GM10847 (cell line): ENCODE measurements around the gene PLPP4.

Source experiments
- POLR2A ChIP-seq: IDR thresholded peaks from 2 replicates; pipeline ENCODE4 v1.6.1; 2011; ENCODE audit not compliant: insufficient read length; ENCODE audit errors: extremely low read depth

Gene PLPP4

GRCh38 chr10:120475844-120476791 is 19.1 kb downstream of the PLPP4 start:
- TF ChIP-seq POLR2A = no peak

GRCh38 chr10:120477021-120477742 is 20.2 kb downstream of the PLPP4 start:
- no peak for TF ChIP-seq POLR2A

- no peak for TF ChIP-seq POLR2A
Observed at GRCh38 chr10:120477743-120478141, 20.7 kb downstream of the PLPP4 start.

DNA sequence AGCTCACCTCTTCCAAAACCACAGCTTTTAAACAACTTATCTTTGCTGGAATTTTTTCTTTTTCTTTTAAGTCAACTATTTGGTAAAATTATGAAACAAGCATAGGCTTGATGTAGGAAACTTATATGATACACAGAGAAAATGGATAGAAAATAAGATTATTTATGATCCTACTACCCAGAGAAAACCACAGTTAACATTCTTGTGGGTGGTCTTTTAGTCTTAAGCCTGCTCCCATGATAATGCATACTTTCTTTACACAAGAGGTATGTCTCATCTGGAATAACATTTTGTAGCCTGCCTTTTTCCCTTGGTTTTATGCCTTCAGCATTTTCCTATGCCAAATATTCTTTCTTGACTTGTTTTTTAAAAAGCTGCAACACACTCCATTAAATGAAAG is 21.4 kb downstream of the PLPP4 start:
- no peak for TF ChIP-seq POLR2A

DNA sequence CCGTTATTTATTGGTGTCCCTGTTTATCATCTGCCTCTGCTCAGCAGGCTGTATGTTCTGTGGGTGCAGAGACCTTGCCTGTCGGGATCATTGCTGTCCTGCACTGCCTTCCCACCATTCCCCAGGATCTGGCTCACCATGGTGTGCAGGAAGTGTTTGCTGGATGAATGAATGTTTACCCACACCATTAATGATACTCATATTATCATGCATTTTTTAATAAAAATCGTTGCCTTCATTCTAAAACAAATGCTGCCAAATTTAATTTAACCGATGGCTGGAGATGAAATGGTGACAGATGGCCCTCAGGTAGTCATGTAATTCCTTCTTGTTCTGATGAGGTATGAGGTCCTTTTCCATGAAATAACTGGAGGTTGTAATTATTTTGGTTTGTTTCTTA is 22.5 kb downstream of the PLPP4 start:
- no peak for TF ChIP-seq POLR2A

DNA sequence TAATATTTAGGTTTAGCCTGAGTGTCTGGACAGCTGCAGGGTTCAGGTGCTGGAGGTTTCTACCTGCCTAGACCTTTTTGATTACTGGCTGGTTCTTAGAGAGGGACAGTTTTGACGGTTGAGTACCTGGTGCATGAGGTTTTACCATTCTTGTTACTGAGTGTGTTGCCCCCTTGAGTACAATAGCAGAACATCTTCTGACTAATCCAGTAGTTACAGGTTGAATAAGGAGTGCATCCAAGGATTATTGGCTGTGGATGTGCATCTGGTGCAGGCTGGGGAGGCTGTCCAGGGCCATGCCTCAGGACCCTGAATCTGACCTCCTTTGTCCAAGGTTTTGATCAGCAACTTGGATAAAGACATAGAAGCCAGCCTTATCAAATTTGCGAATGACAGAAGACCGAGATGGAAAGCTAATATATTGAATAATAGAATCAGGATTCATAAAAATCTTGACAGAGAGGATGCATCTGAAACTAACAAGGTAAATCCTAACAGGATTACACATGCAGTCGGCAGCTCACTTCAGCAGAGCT is 23.1 kb downstream of the PLPP4 start:
- no peak for TF ChIP-seq POLR2A

DNA sequence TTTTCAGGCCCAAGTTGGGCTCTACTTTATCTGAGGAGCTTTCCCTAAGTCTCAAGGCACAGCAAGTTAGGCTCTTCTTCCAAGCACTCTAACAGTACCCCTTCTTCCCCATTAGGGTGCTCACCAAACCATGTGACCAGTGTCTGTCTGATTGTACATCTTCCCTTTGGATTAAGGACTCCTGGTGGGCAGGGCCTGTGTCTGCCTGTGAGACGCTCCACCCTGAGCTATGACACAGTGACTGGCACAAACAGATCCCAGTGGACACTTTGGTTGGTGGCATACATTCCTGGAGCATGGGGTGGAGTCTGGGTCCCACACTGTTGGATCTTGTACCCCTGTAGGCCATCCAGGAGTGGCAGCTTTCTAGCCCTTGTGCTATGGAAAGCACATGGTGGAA is 23.8 kb downstream of the PLPP4 start:
- no peak for TF ChIP-seq POLR2A

DNA sequence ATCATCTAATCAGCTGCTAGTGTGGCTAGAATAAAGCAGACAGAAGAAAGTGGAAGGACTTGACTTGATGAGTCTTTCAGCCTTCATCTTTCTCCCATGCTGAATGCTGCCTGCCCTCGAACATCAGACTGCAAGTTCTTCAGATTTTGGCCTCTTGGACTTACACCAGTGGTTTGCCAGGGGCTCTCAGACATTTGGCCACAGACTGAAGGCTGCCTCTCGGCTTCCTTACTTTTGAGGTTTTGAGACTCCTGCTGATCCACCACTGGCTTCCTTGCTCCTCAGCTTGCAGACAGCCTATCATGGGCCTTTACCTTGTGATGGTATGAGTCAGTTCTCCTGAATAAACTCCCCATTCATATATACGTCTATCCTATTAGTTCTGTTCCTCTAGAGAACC is 26.0 kb downstream of the PLPP4 start:
- no peak for TF ChIP-seq POLR2A

DNA sequence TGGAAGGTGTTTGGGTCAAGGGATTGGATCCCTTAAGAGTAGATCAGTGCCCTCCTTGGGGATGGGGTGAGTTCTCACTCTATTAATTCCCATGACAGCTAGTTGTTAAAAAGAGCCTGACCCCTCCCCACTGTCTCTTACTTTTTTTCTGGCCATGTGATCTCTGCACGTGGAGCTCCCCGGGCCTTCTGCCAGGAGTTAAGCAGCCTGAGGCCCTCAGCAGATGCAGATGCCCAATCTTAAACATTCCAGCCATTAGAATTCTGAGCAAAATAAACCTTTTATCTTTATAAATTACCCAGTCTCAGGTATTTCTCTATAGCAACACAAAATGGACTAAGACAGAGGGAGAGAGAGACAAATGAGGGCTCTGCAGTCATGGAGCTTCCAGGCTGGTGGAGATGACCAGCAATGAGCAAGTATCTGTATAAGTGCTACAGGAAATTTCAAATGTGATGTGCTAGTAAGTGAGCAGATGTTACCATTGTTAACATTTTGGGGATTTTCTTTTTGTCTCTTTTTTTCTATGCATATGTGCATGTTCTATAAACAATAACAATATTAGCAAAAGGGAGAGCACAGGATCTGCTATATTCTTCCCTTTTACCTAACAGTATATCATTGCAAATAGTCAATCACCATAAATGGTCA is 26.7 kb downstream of the PLPP4 start:
- no peak for TF ChIP-seq POLR2A

DNA sequence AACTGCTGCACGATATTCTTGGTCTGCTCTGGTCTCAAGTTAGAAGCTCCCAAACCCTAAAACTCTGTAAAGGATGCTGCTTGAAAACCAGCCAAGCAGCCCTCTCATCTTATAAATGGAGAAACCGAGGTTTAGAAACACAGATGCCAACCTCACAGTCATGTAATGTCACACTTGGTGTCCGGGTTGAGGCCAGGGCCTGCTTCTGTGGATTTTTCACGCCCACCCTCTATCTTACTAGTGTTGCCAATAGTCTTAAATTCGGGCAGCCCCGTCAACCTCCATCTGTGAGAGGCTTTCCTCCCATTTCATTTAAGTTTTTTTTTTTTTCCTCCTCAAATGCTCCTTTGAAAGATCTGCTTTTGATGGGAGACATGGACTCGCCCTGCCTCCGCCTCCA is 28.9 kb downstream of the PLPP4 start:
- no peak for TF ChIP-seq POLR2A

DNA sequence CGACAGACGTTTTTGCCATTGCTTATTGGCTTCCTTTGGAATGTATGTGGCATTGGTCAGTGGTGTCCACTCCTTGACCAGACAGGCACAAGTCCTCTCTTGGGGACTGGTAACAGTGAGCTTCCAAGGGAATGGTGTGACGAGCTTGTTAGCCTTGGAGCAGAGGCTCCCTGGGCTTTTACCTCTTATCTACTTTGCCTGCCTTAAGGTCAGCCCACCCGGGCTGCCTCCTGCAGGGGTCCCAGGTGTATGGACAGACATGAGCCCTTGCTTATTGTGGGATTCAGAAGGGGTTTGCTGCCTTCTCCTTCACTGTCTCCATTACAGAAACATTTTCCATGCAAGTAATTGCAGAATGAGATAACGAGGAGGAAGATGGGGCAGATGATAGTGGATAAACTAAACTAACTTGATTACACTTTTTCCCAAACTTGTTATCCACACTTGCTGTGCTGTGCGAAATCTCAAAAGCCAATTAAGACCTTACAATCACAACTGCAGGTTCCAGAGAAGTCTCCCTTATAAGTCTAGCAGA is 29.7 kb downstream of the PLPP4 start:
- no peak for TF ChIP-seq POLR2A

DNA sequence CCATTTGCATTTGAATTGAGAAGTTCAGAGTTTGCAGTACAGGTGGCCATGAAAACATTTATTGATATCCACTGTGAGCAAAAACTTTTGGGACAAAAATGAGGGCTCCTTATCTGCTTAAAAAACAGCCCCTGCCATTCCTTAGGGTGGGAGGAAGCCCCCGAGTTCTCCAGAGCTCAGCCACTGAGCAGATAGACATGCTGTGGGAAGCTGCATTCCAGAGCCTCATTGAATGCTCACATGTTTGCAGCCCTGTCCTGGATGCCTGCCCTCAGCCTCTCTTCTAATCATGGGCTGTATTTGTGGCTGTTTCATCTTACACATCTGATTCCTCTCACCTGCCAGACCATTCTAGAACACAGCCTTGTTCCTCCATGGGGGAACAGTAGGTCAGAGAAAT is 33.3 kb downstream of the PLPP4 start:
- no peak for TF ChIP-seq POLR2A

DNA sequence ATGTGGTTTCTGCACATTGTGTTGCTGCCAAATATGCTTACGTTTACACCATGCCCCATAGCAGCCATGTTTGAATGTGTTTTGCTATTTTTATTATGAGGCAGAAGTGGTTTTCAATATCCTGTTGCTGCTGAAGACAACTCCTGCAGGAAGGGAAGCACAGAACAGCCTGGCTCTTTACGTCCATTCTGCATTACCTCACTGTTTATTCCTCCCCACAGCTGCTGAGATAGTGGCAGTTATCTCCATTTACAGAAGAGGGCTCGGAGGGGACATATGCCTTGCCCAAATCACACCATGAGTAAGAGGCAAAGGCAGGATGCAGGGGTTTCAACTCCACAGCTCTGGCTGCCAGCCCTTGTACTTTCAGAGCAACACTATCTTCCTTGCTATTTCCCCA is 35.3 kb downstream of the PLPP4 start:
- no peak for TF ChIP-seq POLR2A

GRCh38 chr10:120493411-120494312 is 36.6 kb downstream of the PLPP4 start:
- no peak for TF ChIP-seq POLR2A
